HG03095 (cell line): ENCODE results near the gene CDC42EP4.
A peak's percentile ranks its signal among the peaks of the same experiment; 100 is the strongest.
"Not testable (repeated sequence)": the region's sequence is repeated elsewhere in the genome, so short reads cannot be mapped to it uniquely, and the experiment has no call there.

Experiments used
- ATAC-seq: cut with Tn5 transposase; IDR thresholded peaks from one replicate; pipeline ENCODE4 v1.9.1; 2021; ENCODE audit warnings: moderate library complexity; ENCODE audit not compliant: unreplicated experiment

Gene CDC42EP4

GRCh38 chr17:73281928-73282327 lies 29.9 kb downstream of the CDC42EP4 start:
- peak; percentile 76 for ATAC-seq

GRCh38 chr17:73280191-73280590 lies 31.6 kb downstream of the CDC42EP4 start:
- ATAC-seq: no peak

DNA sequence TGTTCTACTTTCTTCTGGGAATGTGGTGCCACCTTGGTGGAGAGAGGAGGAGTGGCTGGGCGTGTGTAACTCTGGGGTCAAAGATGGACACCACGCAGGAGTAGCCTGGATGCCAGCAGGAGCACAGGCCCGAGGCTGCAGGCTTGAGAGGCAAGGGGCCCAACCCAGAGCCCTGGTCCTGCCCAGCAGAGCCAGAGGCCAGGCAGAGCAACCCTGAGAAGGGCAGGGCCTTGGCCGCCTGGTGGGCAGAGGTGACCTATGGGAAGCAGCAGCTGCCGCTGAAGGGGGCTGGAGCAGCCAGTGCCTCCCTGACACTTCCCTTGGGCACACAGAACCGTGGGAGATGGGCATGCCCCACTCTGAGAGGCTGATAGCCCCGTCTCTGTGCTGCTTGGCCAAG lies 32.1 kb downstream of the CDC42EP4 start:
- no peak for ATAC-seq

DNA sequence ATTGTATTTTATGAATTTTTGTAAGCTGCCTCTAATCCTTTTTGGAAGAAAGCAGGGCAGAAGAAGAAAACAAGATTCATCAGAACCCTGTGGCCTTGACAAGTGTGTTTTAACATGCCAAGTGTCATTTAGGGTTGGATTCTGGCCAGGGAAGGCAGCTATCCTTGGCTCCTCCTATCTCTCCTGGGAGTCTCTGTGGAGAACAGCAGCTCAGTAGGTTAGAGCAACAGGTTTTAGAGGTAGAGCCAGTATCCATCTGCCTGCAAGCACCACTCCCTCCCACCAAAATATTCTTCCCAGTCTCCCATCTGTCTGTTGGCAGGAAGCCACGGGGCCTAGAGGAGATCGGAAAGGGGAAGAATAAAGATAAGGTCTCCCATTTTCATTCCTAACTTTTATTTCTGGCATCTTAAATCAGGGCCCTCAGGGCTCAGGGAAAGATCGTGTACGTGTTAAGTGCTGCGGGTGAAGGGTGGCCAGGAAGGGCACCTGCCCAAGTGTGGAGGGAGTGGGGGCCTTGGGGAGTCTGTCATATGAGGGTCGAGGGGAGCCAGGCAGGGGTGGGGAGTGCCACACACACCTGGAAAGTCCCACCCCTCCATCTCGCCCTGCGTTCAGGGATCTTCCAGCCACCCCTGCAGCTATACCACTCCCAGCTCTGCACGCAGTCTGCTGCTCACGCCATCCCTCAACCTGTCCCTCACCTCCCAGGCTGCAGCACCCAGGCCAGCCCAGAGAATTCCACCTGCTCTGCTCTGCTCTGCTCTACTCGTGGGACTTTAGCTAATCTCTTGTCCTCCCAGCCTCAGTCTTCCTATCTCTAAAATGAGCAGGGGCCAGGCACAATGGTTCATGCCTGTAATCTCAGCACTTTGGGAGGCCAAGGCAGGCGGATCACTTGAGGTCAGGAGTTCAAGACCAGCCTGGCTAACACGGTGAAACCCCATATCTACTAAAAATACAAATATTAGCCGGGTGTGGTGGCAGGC lies 33.0 kb downstream of the CDC42EP4 start:
- ATAC-seq: no peak

DNA sequence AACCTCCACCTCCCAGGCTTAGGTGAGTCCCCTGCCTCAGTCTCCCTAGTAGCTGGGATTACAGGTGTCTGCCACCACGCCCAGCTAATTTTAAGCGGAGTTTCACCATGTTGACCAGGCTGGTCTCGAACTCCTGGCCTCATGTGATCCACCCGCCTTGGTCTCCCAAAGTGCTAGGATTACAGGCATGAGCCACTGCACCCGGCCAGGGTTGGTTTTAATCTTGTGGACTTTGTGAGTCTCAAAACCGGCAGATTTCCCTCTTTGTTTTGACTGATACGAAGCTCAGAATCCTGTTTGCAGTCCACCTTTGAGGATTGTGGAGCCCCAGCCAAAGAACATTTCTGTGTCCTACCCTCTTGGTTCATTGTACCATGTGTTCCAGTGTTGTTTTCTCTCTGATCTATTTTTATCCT lies 33.7 kb downstream of the CDC42EP4 start:
- no peak for ATAC-seq

DNA sequence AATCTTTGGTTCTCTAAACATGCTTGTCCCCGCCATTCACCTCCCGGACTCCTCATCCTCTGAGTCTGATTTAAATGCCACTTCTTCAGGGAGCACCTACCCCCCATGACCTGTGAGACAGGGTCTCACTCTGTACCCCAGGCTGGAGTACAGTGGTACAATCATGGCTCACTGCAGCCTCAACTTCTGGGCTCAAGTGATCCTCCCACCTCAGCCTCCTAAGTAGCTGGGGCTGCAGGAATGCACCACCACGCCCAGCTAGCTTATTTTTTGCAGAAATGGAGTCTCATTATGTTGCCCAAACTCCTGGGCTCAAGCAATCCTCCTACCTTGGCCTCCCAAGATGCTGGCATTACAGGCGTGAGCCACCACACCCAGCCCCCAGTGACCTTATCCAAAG lies 37.3 kb downstream of the CDC42EP4 start:
- no peak for ATAC-seq

DNA sequence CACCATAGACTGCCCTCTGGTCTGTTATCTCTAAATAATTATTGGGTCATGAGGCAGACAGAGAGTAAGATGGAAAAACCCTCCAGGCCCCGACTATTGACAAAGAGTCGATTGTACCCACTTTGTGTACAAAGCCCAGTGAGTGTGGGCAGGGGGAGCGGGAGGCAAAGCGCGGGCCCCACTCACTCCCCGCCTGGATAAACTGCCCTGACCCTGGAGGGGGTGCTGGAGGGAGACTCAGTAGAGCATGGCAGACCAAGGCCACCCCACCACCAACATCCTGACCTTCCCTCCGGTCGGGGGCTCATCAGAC lies 38.9 kb downstream of the CDC42EP4 start:
- no peak for ATAC-seq

- peak; percentile 95 for ATAC-seq
Measured at GRCh38 chr17:73271072-73271471, 40.7 kb downstream of the CDC42EP4 start.

DNA sequence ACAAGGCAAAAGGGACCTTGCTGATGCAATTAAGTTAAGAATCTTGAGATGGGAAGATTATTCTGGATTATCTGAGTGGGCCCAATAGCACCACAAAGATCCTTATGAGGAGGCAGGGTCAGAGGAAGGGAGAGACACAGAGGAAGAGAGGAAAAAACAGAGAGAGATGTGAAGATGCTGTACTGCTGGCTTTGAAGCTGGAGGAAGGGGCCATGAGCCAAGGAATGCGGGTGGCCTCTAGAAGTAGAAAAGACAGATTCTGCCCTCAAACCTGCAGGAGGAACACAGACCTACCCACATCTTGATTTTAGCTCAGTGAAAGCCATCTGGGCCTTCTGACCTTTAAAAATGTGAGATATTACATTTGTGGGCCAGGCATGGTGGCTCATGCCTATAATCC lies 42.0 kb downstream of the CDC42EP4 start:
- ATAC-seq: no peak

- ATAC-seq: no peak
Measured at GRCh38 chr17:73269329-73269615, 42.5 kb downstream of the CDC42EP4 start.

DNA sequence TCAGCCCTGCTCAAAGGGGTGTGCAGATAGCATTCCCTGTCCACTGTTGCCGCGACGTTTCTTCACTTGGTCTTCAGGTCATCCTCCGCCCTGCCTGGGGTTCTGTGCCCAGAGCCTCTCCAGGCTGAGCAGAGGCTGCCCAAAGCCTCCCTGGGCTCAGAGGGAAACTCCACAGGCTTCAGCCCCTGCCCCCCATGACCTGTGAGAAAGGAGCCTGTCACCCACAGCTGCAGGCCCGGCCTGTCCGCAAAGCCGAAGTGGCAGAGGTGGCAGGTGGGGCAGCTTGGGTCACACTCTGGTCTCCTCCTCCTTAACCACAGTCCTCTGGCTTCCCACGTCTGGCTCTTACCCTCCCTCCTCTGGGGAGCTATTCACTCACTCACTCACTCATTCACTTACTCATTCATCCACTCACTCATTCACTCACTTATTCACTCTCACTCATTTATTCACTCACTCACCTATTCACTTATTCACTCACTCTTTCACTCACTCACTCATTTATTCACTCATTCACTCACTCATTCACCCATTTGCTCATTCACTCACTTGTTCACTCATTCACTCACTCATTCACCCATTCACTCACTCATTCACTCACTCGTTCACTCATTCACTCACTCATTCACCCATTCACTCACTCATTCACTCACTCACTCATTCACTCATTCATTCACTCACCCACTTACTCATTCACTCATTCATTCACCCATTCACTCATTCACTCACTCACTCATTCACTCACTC lies 43.0 kb downstream of the CDC42EP4 start:
- ATAC-seq: no peak

GRCh38 chr17:73267648-73268537 lies 43.9 kb downstream of the CDC42EP4 start:
- no peak for ATAC-seq

DNA sequence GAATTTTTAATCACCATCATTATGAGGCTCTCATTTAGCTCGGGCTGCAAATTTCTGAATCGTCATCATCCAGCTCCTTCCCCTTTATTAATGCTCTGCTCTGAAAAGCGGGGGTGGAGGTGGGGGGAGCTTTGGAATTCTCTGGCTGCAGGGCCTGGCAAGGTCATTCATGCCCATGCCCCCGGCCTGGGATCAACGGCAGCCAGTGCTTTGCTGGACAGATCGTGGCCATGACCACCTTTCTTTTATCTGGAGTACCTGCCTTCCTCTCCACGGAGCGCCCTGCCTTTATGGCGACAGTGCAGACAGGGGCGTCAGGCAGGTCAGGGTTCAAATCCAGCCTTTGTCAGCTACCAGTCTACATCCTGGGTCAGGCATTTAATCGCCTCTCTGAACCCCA lies 45.0 kb downstream of the CDC42EP4 start:
- no peak for ATAC-seq

- no peak for ATAC-seq
Measured at GRCh38 chr17:73265646-73266640, 45.9 kb downstream of the CDC42EP4 start.

- ATAC-seq: not testable (repeated sequence)
Measured at GRCh38 chr17:73264448-73264847, 47.4 kb downstream of the CDC42EP4 start.

- ATAC-seq: no peak
Measured at GRCh38 chr17:73262676-73263642, 48.8 kb downstream of the CDC42EP4 start.

GRCh38 chr17:73261952-73262675 lies 49.7 kb downstream of the CDC42EP4 start:
- no peak for ATAC-seq

GRCh38 chr17:73261617-73261951 lies 50.2 kb downstream of the CDC42EP4 start, which contains the start of gene CPSF4L:
TSS of gene CPSF4L (minus strand) at chr17:73261880. CDS start at chr17:73261818, 62 bp downstream.
- no peak for ATAC-seq
